NCI-H748 (cell line): Measurements from ENCODE around the gene PARN.
A peak's percentile ranks its signal among the peaks of the same experiment; 100 is the strongest.

Source experiments
- DNase-seq: peaks from one replicate; lab custom pipeline; 2025; ENCODE audit not compliant: unreplicated experiment; lab: John Stamatoyannopoulos, UW

Gene PARN

DNA sequence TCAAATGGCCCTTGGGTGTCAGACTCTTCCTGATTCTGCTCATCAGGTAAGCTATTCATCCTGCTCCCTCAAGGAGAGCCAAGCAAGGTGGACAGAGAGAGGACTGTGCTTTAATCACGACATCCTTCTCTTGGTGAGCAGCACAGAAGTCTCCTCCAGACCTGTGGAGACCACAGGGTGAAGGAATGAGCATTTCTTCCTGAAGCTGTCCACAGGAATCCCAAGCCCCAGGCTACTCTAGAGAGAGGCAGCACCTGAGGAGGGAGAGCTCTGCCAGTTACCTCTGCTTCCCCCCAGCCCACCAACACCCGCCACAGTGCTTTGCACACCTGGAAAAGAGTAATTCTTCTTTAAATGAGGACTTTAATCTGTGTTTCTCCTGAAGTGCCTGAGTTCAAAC lies 100.0 kb downstream of the PARN start:
- no peak for DNase-seq

DNA sequence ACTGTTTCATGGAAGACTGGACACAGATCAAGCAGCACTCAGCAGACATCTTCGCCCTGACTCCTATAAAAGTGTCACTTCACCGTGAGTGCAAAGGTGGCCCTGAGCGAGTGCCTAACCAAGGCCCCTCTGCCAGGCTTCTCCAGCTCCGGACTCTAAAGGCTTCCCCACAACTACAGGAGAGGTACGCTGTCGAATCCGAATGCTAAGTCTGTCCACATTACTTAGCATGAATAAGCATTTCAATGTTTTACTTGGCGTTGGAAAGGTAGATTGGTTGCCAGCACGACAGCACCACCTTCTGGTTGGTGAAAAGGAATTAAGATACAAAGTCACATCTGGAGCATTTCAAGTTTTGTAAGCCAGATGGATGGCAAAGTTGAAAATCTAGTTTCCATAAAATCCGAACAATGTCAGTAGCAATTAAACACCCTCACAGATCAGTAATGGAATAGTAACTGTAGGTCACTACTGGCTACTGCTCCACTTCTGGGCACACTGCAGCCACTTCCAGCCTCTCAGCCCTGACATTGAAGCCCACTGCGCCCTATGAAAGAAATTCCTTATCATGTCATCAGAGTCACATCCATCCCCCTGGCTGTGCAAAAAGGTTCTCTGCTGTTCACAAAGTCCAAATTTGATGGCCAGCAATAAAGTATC lies 100.9 kb downstream of the PARN start:
- DNase-seq: peak; percentile 62

DNA sequence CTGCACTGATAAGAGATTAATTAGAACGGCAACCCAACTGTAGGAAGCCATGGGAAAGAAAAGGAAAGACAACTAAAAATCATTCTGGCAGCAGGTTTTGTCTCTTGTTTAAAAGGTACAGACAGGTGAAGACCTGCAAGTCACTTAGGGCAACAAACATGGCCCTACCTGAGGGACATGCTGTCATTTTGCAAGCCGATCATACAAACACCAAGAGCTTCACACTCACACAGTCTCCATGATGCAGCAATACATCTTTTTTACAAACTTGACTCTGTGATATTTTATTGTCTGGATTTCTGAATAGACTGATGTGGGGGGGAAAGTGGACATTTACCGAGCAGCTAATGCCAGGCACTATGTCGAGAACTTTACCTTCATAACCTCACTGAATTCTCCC lies 101.8 kb downstream of the PARN start:
- DNase-seq: no peak

DNA sequence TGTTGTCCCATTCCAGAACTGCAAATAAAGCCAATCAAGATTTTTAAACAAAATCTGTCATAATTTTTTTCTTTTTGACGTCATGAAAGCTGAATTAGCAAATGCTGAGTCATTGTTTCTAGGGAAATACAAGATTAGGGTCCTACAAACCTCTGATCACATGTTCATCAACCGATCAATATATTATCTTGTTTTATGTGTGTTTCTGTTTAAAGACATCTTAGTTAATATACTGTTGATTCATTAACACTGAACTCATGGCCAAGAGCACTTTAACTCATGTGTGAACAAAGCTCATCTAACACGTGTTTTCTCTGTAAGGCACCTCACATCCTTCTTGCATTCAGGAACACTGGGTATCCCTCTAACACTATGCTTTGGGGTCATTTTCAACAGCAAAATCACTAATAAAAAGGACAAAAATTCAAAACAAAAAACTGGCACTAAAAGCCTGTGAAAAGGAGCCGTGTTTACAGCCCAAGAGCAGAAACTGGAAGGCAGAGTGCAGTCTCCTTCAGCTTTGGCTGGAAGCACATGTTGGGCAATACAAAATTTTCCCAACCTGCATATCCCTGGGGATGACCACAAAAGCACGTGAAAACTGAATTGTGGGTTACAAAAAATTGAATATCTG lies 102.5 kb downstream of the PARN start:
- DNase-seq: no peak

- DNase-seq: no peak
Observed at GRCh38 chr16:14525596-14525995, 104.5 kb downstream of the PARN start.

DNA sequence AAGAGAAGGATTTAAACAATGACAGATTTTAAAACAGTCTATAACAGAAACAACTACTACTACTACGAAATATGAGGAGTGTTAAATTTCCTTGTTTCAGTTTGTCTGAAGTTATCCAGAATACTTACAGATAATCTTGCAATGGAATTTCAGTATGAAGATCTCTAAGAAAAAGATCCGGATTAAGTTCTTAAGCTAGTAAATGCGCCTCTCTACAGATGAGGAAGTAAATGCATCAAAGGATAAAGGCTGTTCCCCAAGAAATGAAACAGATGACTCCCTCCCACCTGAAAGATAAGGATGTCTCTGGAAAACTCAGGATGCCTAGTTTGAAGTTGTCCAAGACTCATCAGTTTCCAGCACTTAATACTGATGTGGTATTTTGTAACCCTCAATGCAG lies 105.1 kb downstream of the PARN start:
- no peak for DNase-seq

DNA sequence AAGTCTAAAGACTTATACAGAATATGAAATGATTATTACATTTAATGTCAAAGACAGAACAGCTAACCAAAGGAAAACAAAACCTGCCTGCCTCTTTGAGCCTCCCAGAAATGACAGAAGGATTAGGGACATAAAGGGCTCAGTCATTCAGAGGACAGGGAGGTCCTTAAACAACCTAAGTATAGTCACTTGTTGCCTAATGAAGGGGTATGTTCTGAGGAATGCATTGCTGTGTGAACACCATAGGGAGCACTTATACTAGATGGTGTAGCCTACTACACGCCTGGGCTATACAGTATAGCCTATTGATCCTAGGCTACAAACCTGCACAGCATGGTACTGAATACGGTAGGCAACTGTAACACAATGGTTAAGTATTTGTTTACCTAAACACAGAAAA lies 106.4 kb downstream of the PARN start:
- no peak for DNase-seq

DNA sequence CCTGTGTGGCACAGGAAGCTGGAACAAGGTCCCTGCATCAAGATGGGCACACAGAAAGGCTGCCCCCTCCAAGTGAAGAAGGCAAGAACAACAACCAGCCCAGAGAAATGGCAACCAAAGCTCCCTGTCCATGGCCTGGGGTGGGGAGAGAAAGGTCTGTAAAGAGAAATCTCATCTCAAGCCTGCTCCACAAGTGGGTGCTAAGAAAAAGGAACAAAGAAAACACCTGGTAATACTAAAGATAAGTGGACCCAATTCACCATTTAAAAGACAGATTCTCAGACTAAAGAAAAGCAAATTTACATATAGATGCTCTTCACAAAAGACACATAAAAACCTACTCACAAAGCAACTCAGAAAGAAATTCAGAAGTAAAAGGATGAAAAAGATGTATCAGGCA lies 107.4 kb downstream of the PARN start:
- DNase-seq: no peak

GRCh38 chr16:14520753-14521152 lies 109.3 kb downstream of the PARN start:
- no peak for DNase-seq

- no peak for DNase-seq
Observed at GRCh38 chr16:14514967-14515366, 115.1 kb downstream of the PARN start.

GRCh38 chr16:14513389-14514107 lies 116.5 kb downstream of the PARN start:
- DNase-seq: no peak

GRCh38 chr16:14511800-14512135 lies 118.3 kb downstream of the PARN start:
- DNase-seq: no peak

GRCh38 chr16:14510939-14511799 lies 118.9 kb downstream of the PARN start:
- no peak for DNase-seq

- DNase-seq: no peak
Observed at GRCh38 chr16:14510581-14510938, 119.5 kb downstream of the PARN start.

- no peak for DNase-seq
Observed at GRCh38 chr16:14509675-14510132, 120.4 kb downstream of the PARN start.

- no peak for DNase-seq
Observed at GRCh38 chr16:14509055-14509454, 121.0 kb downstream of the PARN start.

DNA sequence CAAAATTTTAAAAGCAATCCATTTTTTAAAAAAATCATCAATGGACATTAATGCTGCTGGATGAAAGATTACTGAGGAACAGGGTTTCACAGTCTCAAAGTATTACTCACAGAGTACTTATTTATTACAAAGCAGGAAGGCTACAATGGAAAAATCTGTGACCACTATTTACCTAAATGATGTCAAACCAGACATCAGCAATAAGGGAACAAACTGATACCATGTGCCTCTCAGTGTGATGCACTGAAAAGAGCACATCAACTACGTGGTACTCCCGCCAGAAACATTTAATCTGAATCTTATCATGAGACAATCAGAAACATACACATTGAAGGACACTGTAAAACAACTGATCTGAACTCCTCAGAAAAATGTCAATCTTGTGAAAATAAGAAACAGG lies 124.2 kb downstream of the PARN start:
- no peak for DNase-seq

DNA sequence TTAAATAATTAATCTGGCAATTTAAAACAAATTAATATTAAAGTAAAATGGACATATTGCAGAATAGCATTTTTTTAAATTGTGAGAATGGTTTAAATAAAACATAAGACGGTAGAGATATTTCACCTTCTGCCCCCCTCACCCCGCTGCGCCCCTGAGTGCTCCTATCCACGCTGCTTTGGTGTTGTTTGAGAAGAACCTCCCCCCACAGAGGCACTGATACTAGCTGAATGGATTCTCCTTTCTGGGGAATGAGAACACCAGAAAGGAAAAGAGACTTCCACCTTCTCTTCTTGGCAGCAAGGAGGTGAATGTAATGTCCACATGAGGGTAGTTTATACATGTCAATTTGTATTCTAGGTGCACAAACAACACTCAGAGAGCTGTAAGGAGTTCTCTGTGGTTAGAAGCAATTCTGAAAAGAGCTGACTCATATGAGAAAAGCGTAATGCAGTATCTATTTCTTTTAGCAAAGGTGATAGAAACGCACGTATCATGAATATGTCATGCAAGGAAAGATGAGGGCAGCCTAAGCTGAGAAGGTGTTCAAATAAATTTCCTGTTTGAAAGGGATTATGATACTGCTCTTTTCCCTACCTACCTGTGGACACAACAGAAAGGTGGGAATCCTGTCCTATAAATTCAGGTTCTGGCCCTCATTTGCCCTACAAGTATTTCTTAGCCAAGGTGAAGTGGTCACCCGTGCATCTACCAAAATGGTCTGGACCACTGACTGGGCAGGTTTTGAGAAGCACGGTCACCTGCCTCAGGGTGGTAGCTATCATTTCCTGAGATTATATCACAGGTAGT lies 126.9 kb downstream of the PARN start:
- DNase-seq: no peak

GRCh38 chr16:14502256-14502875 lies 127.7 kb downstream of the PARN start:
- no peak for DNase-seq
